ENCODE results near the gene OR1E1.
A peak's percentile ranks its signal among the peaks of the same experiment; 100 is the strongest.
"Not testable (repeated sequence)": the region's sequence is repeated elsewhere in the genome, so short reads cannot be mapped to it uniquely, and the experiment has no call there.

OR1E1 gene

GRCh38 chr17:3385869-3386816 lies 12.1 kb downstream of the OR1E1 start, which contains the start of gene OR3A2:
OR3A2 (minus strand) TSS chr17:3386308.
- Mint-ChIP-seq H3K36me3 (no peaks in the 10 kb centered on the region), H3K4me3 (peak within 1 kb of the TSS; percentile 73), H3K9me3 (no peaks in the 10 kb centered on the region), H3K4me1 (no peaks in the 10 kb centered on the region), H3K27me3 (peaks cover 43% of the 10 kb centered on the region), H3K27ac (peak within 1 kb of the TSS; percentile 73)
- peak; percentile 86 for ATAC-seq

GRCh38 chr17:3381957-3382356 lies 16.3 kb downstream of the OR1E1 start:
- Mint-ChIP-seq H3K27me3 (peaks cover 59% of the 10 kb centered on the region), H3K4me3 (no peak overlapping the region)

GRCh38 chr17:3378321-3378720 lies 19.9 kb downstream of the OR1E1 start:
- Mint-ChIP-seq H3K9me3 (peaks cover 3% of the 10 kb centered on the region), H3K27ac (no peak overlapping the region), H3K4me3 (no peak overlapping the region), H3K36me3 (peaks cover 11% of the 10 kb centered on the region), H3K27me3 (peaks cover 43% of the 10 kb centered on the region), H3K4me1 (no peaks in the 10 kb centered on the region)
- ATAC-seq = no peak

More at GRCh38 chr17:3381957-3382356, 16.3 kb downstream of the OR1E1 start:
- H3K27ac Mint-ChIP-seq = no peak overlapping the region
- no peak for ATAC-seq
- peaks cover 8% of the 10 kb centered on the region for H3K36me3 Mint-ChIP-seq
- no peaks in the 10 kb centered on the region for H3K9me3 Mint-ChIP-seq
- no peaks in the 10 kb centered on the region for H3K4me1 Mint-ChIP-seq

DNA sequence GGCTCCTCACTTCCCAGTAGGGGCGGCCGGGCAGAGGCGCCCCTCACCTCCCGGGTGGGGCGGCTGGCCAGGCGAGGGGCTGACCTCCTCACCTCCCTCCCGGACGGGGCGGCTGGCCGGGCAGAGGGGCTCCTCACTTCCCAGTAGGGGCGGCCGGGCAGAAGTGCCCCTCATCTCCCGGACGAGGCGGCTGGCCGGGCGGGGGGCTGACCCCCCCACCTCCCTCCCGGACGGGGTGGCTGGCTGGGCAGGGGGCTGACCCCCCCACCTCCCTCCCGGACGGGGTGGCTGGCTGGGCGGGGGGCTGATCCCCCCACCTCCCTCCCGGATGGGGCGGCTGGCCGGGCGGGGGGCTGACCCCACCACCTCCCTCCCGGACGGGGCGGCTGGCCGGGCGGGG lies 27.0 kb downstream of the OR1E1 start:
- not testable (repeated sequence) for H3K36me3 Mint-ChIP-seq, H3K27ac Mint-ChIP-seq, H3K4me3 Mint-ChIP-seq, ATAC-seq, H3K4me1 Mint-ChIP-seq
- peaks cover 30% of the 10 kb centered on the region for H3K27me3 Mint-ChIP-seq
- H3K9me3 Mint-ChIP-seq = peaks cover 17% of the 10 kb centered on the region

Data from stimulated activated memory B cell treated with anti-CD40 and anti-IgM and Interleukin-4, amounts not matched to agents 10 μg/mL and 1 μg/mL and 100 μg/mL, for 72 hours (primary cell).